ENCODE data around the gene CHD1L.

- TF ChIP-seq CTCF (conservative IDR thresholded peaks at IDR 0.05; ENCODE audit: low read length) (no peak), EZH2phosphoT487 (IDR thresholded peaks at IDR 0.05; ENCODE audit: borderline replicate concordance) (no peak)
Observed at GRCh38 chr1:147292012-147292411, 49.5 kb downstream of the CHD1L start.

Measured in Loucy (cell line).